Testis (tissue), 3 donors: ENCODE measurements around the gene TRIM71. TPM values are rescaled to one million over a fixed set of nuclear protein-coding genes. Genes with fewer than 3 reads are reported as not detected.
"Not testable (repeated sequence)": the region's sequence is repeated elsewhere in the genome, so short reads cannot be mapped to it uniquely, and the experiment has no call there.

Source experiments
- DNase-seq: peaks from one replicate; pipeline ENCODE4 v3.0.0-alpha.2; 2019
- H3K27ac ChIP-seq, 2 donors: fragments of 200-600 bp; sonication (generic); one replicate each; pipeline ENCODE4 v1.5.1; 2019
- H3K27me3 ChIP-seq: fragments of 200-600 bp; sonication (generic); one replicate; pipeline ENCODE4 v1.5.1; 2019
- H3K36me3 ChIP-seq: fragments of 200-600 bp; sonication (generic); one replicate; pipeline ENCODE4 v1.5.1; 2017; ENCODE audit warnings: low read depth; ENCODE audit errors: missing control alignments
- H3K4me1 ChIP-seq: fragments of 200-600 bp; sonication (generic); one replicate; pipeline ENCODE4 v1.5.1; 2019
- H3K4me3 ChIP-seq, 2 donors: fragments of 200-600 bp; sonication (generic); one replicate each; pipeline ENCODE4 v1.5.1; 2017 to 2019
- H3K9me3 ChIP-seq: fragments of 200-600 bp; sonication (generic); one replicate; pipeline ENCODE4 v1.5.1; 2017
- POLR2A ChIP-seq: fragments of 450-650 bp; IDR thresholded peaks from one replicate; pipeline ENCODE4 v1.6.1; 2017; ENCODE audit warnings: antibody characterized with exemption, mild to moderate bottlenecking, moderate library complexity
- WGBS, 2 donors: methylation state at CpG; one replicate each; pipeline ENCODE4 v1.1.5; 2018; 5-methylcytosine and 5-hydroxymethylcytosine counted together
- intact Hi-C: fragments of 100-400 bp; cut with DNase I; formaldehyde crosslinking; loops from one replicate; pipeline ENCODE4 v1.15.1; 2023; ENCODE audit warnings: low total_unique reads
- polyA plus RNA-seq: library from polyadenylated mRNA; stranded (reverse); fragments of 350-450 nt; fragmentation: Illumina TruSeq; extraction: RNeasy Lipid Tissue Mini Kit (QIAGEN cat#74804); gene quantifications from one replicate; pipeline ENCODE4 v1.2.3, GENCODE V29; 2014; ENCODE audit warnings: low read depth, low replicate concordance; ENCODE audit not compliant: insufficient read depth
- total RNA-seq, 2 donors: library from RNA; depleted of rRNA; stranded (reverse); fragments of >200 nt; gene quantifications; one replicate each; pipeline ENCODE4 v1.2.3, GENCODE V29; 2016
- TF ChIP-seq, protein P1 (sequence below), 3 experiments: fragments of 450-650 bp in 2 of 3; fragments of 200-600 bp in 1 of 3; sonication (generic) in 1 of 3; IDR thresholded peaks; one replicate each; pipeline ENCODE4 v1.5.1; 2016 to 2019; ENCODE audit warnings: antibody characterized with exemption in 3 of 3, mild to moderate bottlenecking in 2 of 3, moderate library complexity in 1 of 3

Gene TRIM71
- total and polyA plus RNA-seq, 3 donors from 2014 or later = 9.9 to 21.0 (median 20.6) TPM

DNA sequence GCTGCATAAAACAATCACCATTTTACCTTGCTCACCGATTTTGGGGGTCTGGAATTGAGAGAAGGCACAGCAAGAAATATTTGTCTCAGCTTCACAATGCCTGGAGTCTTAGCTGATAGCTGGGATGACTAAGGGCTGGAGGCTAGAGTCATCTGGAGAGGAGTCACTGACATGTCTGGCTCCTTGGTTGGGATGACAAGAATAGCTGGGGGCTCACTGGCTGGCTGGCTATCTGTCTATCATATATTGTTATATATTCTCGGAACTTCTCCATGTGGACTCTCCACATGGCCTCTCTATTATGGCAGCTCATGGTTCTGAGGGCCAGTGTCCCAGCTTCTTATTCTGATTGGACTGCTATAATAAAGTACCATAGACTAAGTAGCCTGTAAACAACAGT, 20.0 kb upstream of the TRIM71 start:
- no peaks in the 10 kb centered on the region for H3K36me3 ChIP-seq
- intact Hi-C loops = no loop called here
- no peak for TF ChIP-seq POLR2A
- TF ChIP-seq, protein P1, sequence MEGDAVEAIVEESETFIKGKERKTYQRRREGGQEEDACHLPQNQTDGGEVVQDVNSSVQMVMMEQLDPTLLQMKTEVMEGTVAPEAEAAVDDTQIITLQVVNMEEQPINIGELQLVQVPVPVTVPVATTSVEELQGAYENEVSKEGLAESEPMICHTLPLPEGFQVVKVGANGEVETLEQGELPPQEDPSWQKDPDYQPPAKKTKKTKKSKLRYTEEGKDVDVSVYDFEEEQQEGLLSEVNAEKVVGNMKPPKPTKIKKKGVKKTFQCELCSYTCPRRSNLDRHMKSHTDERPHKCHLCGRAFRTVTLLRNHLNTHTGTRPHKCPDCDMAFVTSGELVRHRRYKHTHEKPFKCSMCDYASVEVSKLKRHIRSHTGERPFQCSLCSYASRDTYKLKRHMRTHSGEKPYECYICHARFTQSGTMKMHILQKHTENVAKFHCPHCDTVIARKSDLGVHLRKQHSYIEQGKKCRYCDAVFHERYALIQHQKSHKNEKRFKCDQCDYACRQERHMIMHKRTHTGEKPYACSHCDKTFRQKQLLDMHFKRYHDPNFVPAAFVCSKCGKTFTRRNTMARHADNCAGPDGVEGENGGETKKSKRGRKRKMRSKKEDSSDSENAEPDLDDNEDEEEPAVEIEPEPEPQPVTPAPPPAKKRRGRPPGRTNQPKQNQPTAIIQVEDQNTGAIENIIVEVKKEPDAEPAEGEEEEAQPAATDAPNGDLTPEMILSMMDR (IDR thresholded peaks at IDR 0.05) = no peak
- H3K9me3 ChIP-seq = no peaks in the 10 kb centered on the region
- DNase-seq = no peak
- H3K4me3 ChIP-seq = no peak overlapping the region
- WGBS, 2 donors = 90 to 93% methylated on average over 2 of the region's 2 CpGs
- no peaks in the 10 kb centered on the region for H3K27me3 ChIP-seq
- no peaks in the 10 kb centered on the region for H3K4me1 ChIP-seq
- H3K27ac ChIP-seq = no peak overlapping the region

DNA sequence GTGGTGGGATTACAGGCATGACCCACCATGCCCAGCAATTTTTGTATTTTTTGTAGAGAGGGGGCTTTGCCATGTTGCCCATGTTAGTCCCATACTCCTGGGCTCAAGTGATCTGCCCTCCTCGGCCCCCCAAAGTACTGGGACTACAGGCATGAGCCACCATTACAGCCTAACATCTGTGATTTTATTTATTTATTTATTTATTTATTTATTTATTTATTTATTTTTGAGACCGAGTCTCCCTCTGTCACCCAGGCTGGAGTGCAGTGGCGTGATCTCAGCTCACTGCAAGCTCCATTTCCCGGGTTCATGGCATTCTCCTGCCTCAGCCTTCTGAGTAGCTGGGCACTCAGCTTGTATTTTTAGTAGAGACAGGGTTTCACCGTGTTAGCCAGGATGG, 16.4 kb upstream of the TRIM71 start:
- H3K4me1 ChIP-seq, H3K9me3 ChIP-seq, H3K27me3 ChIP-seq, H3K4me3 ChIP-seq, H3K27ac ChIP-seq, intact Hi-C loops, H3K36me3 ChIP-seq, DNase-seq: not testable (repeated sequence)
- WGBS, 2 donors = 89 to 91% methylated on average over 5 of the region's 5 CpGs

DNA sequence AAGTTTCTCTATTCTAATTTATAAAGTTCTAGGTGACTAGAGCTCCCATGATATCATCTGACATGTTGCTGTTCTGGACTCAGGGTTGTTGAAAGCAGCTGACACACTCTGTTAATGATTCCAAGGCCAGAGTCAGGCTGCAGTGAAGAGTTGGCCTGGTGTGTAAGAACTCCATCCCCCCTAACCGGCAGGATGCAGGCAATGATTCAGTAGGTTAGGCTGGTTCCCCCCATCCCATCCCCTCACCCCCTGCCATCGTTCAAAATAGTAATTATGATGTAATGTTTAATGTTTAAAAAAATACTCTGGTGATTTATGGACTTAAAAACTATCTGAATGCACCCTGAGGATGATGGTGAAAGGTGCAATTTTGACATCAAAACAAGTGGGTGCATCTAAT, 4.6 kb upstream of the TRIM71 start:
- WGBS, 2 donors = 37 to 43% methylated on average over 2 of the region's 2 CpGs
- intact Hi-C loops = no loop called here
- Histone ChIP-seq H3K36me3 (no peaks in the 10 kb centered on the region), H3K27me3 (no peaks in the 10 kb centered on the region), H3K4me3 (no peak overlapping the region), H3K9me3 (no peaks in the 10 kb centered on the region), H3K4me1 (peaks cover 4% of the 10 kb centered on the region), H3K27ac (no peak overlapping the region)
- TF ChIP-seq POLR2A = no peak
- TF ChIP-seq, protein P1 (IDR thresholded peaks at IDR 0.05) = no peak
- DNase-seq = no peak

DNA sequence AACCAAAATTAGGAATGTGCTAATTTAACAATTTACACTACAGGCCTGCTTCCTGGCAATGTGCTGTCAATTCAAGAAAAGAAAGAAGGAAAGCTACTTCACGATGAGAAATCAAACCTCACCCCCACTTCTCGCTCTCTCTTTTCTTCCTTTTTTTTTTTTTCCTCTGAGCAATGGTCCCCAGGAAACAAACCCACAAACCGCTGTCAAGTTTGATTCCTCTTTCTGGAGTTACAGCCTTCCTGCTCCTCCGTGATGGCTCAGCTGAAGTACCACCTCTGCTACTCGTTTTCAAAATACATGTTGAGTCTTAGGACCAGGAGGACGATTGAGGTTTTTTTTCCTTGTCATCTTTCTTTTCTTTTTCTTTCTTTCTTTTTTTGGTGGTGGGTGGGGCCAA, 3.4 kb upstream of the TRIM71 start:
- no peak for DNase-seq
- H3K27me3 ChIP-seq = no peaks in the 10 kb centered on the region
- 72 to 83% methylated on average over 6 of the region's 6 CpGs for WGBS, 2 donors
- intact Hi-C loops = no loop called here
- no peaks in the 10 kb centered on the region for H3K9me3 ChIP-seq
- peaks cover 4% of the 10 kb centered on the region for H3K4me1 ChIP-seq
- TF ChIP-seq POLR2A = no peak
- TF ChIP-seq, protein P1 (IDR thresholded peaks at IDR 0.05) = no peak
- H3K27ac ChIP-seq = no peak overlapping the region
- H3K36me3 ChIP-seq = no peaks in the 10 kb centered on the region
- no peak overlapping the region for H3K4me3 ChIP-seq

DNA sequence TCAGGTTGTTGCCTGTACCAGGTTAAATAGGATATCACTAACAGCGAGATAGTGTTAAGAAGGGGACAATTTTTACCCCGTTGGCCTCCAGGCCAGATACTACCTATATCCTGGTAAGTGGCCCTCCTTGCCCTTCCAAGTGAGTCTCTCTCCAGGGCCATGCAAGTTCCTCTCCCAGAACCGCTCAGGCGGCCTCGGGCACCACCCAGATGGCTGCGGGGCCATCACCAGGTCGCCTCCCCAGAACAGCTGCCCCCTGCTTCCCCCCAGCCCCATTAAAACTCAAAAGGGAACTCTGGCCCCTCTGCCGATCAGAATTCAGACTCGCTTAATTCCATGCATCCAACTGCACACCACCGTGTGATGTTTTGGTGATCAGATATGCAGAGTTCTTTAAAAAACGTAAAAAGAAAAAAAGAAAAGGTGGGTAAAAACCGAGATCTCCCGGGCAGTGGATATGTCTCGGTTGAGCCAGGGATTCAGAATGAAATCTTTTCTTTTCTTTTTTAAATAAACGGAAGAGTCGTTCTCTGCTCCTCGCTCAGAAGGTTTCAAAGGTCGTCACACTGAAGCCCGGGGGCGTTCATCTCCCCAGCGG, 1.9 kb upstream of the TRIM71 start:
- Histone ChIP-seq H3K4me1 (peaks cover 4% of the 10 kb centered on the region), H3K4me3 (peak overlapping the region; percentile 43 to 57), H3K9me3 (no peaks in the 10 kb centered on the region), H3K27ac (no peak overlapping the region), H3K36me3 (no peaks in the 10 kb centered on the region), H3K27me3 (no peaks in the 10 kb centered on the region)
- TF ChIP-seq, protein P1 (IDR thresholded peaks at IDR 0.05) = no peak
- no peak for TF ChIP-seq POLR2A
- intact Hi-C loops = no loop called here
- DNase-seq = no peak
- 9 to 23% methylated on average over 16 to 21 of the region's 21 CpGs for WGBS, 2 donors
